Motor neuron (in vitro differentiated cells): ENCODE data around the gene SEMA3B. TPM values are rescaled to one million over a fixed set of nuclear protein-coding genes. Genes with fewer than 3 reads are reported as not detected.
A peak's percentile ranks its signal among the peaks of the same experiment; 100 is the strongest.
"Not testable (repeated sequence)": the region's sequence is repeated elsewhere in the genome, so short reads cannot be mapped to it uniquely, and the experiment has no call there.

ENCODE experiments used
- ATAC-seq, 8 experiments: fragments of 200-7000 bp; cut with Tn5 transposase; replicated peaks in 6 of 8; 2 replicates each; pipeline ENCODE4 v1.8.0; 2021; ENCODE audit warnings: mild to moderate bottlenecking in 8 of 8, moderate library complexity in 8 of 8
- H3K27ac ChIP-seq, 2 donors: fragments of 250-450 bp; sonication (Bioruptor Pico); 2 replicates each; pipeline ENCODE4 v1.9.0; 2021; ENCODE audit warnings: antibody characterized with exemption in 2 of 2, mild to moderate bottlenecking in 2 of 2, moderate library complexity in 1 of 2
- H3K4me1 ChIP-seq, 2 donors: fragments of 250-450 bp; sonication (Bioruptor Pico); replicated peaks in 1 of 2; 2 replicates each; pipeline ENCODE4 v1.6.1; 2021; ENCODE audit warnings: antibody characterized with exemption in 2 of 2, mild to moderate bottlenecking in 2 of 2, moderate library complexity in 1 of 2
- H3K4me3 ChIP-seq, 5 donors: fragments of 250-450 bp; sonication (Bioruptor Pico); 2 replicates each; pipeline ENCODE4 v1.9.0; 2021; ENCODE audit warnings: antibody characterized with exemption in 5 of 5, mild to moderate bottlenecking in 5 of 5, moderate library complexity in 4 of 5
- WGBS, 10 experiments: fragments of 450-650 bp; shearing (Covaris generic); methylation state at CpG; one replicate each; pipeline ENCODE4 v1.0.0; 2022; 5-methylcytosine and 5-hydroxymethylcytosine counted together
- in situ Hi-C, 9 experiments: fragments of 400-800 bp; cut with MboI; loops; one replicate each; pipeline ENCODE4 v1.15.0; 2021; ENCODE audit warnings: low sequenced_read_pairs in 9 of 9, low pct_unique_long_range_greater_than_20kb in 2 of 9; ENCODE audit not compliant: unreplicated experiment in 9 of 9
- total RNA-seq, 8 experiments: library from RNA; unstranded; fragments of 300-600 nt; gene quantifications; 2 replicates each; pipeline versions ENCODE4 v1.2.3 to v1.2.4, GENCODE V29; 2022

SEMA3B gene
- total RNA-seq, 8 experiments from 2014 or later: 2.0 to 20.8 (median 6.9) TPM

- Histone ChIP-seq H3K27ac (peak within 1 kb of the TSS in 1 of 2 donors; percentile 21), H3K4me3 (no peak within 1 kb of the TSS), H3K4me1 (peaks cover 12 to 18% of the 10 kb centered on the region in 2 donors)
- in situ Hi-C loops: no loop called here
- 56 to 80% (median 76%) methylated on average over 1 to 7 of the region's 14 CpGs; no CpG with 5 or more reads in 6 of the 10 experiments for WGBS, 10 experiments
- peak in 3 of 8 experiments; percentile 6 to 43 (median 13) for ATAC-seq
These were observed 34.3 kb downstream of the SEMA3B start, which contains the start of gene HYAL1 for GRCh38 chr3:50303013-50303815. TSS of gene HYAL1 (minus strand) at chr3:50303574. CDS start at chr3:50302956, 618 bp downstream.

- Histone ChIP-seq H3K4me1 (peaks cover 8 to 17% of the 10 kb centered on the region in 2 donors), H3K27ac (no peak overlapping the region), H3K4me3 (no peak overlapping the region)
- ATAC-seq: peak in 1 of 8 experiments; percentile 32
- in situ Hi-C loops: no loop called here
These were observed 35.7 kb downstream of the SEMA3B start for GRCh38 chr3:50304601-50305000.

- H3K4me3 ChIP-seq, H3K4me1 ChIP-seq, in situ Hi-C loops, H3K27ac ChIP-seq, ATAC-seq: not testable (repeated sequence)
- WGBS, 10 experiments: no CpG with 5 or more reads among the region's 32 CpGs
These were observed 43.1 kb downstream of the SEMA3B start for GRCh38 chr3:50312041-50312440.

- in situ Hi-C loops: no loop called here
- Histone ChIP-seq H3K4me3 (no peak overlapping the region), H3K4me1 (peaks cover 1 to 3% of the 10 kb centered on the region in 2 donors), H3K27ac (no peak overlapping the region)
- ATAC-seq: no peak
- WGBS, 10 experiments: 0 to 100% (median 87%) methylated on average over 1 to 2 of the region's 3 CpGs; no CpG with 5 or more reads in 4 of the 10 experiments
These were observed 45.4 kb downstream of the SEMA3B start for GRCh38 chr3:50314342-50314741.

GRCh38 chr3:50314816-50315215, 45.9 kb downstream of the SEMA3B start:
- in situ Hi-C loops: no loop called here
- no peak for ATAC-seq
- peaks cover 6 to 8% of the 10 kb centered on the region in 2 donors for H3K4me1 ChIP-seq
- H3K27ac ChIP-seq: no peak overlapping the region
- H3K4me3 ChIP-seq: no peak overlapping the region
- 92 to 100% (median 100%) methylated on average over 1 to 4 of the region's 4 CpGs; no CpG with 5 or more reads in 5 of the 10 experiments for whole genome bisulfite sequencing, 10 experiments

- ATAC-seq: peak in 6 of 8 experiments; percentile 7 to 60 (median 18)
- Histone ChIP-seq H3K4me1 (peaks cover 13 to 15% of the 10 kb centered on the region in 2 donors), H3K27ac (no peak overlapping the region), H3K4me3 (no peak overlapping the region)
- in situ Hi-C loops: no loop called here
- 13 to 100% (median 89%) methylated on average over 1 to 7 of the region's 9 CpGs; no CpG with 5 or more reads in 5 of the 10 experiments for WGBS, 10 experiments
These were observed 47.8 kb downstream of the SEMA3B start for GRCh38 chr3:50316657-50317242.

- H3K4me3 ChIP-seq: no peak overlapping the region
- no peak overlapping the region for H3K27ac ChIP-seq
- ATAC-seq: no peak
- H3K4me1 ChIP-seq: peaks cover 18 to 21% of the 10 kb centered on the region in 2 donors
- in situ Hi-C loops: no loop called here
- WGBS, 10 experiments: 40 to 100% (median 80%) methylated on average over 1 to 4 of the region's 6 CpGs; no CpG with 5 or more reads in 4 of the 10 experiments
These were observed 48.4 kb downstream of the SEMA3B start for GRCh38 chr3:50317300-50317699.

- 80 to 100% (median 95%) methylated on average over 1 to 5 of the region's 11 CpGs; no CpG with 5 or more reads in 5 of the 10 experiments for WGBS, 10 experiments
- in situ Hi-C loops: no loop called here
- no peak overlapping the region for H3K27ac ChIP-seq
- H3K4me3 ChIP-seq: no peak overlapping the region
- H3K4me1 ChIP-seq: peaks cover 22 to 26% of the 10 kb centered on the region in 2 donors
- ATAC-seq: no peak
These were observed 49.2 kb downstream of the SEMA3B start for GRCh38 chr3:50318163-50318562.

GRCh38 chr3:50318615-50319014, 49.7 kb downstream of the SEMA3B start:
- in situ Hi-C loops: no loop called here
- H3K4me1 ChIP-seq: peaks cover 22 to 26% of the 10 kb centered on the region in 2 donors
- no peak for ATAC-seq
- H3K4me3 ChIP-seq: no peak overlapping the region
- WGBS, 10 experiments: 78 to 100% (median 91%) methylated on average over 1 to 7 of the region's 10 CpGs; no CpG with 5 or more reads in 4 of the 10 experiments
- H3K27ac ChIP-seq: no peak overlapping the region

GRCh38 chr3:50319181-50319893, 50.4 kb downstream of the SEMA3B start:
- Histone ChIP-seq H3K4me1 (peaks cover 22 to 28% of the 10 kb centered on the region in 2 donors), H3K27ac (no peak overlapping the region), H3K4me3 (no peak overlapping the region)
- in situ Hi-C loops: no loop called here
- no peak for ATAC-seq
- 79 to 100% (median 90%) methylated on average over 1 to 10 of the region's 16 CpGs; no CpG with 5 or more reads in 3 of the 10 experiments for WGBS, 10 experiments

- in situ Hi-C loops: no loop called here
- ATAC-seq: no peak
- H3K27ac ChIP-seq: peak overlapping the region; percentile 100
- WGBS, 10 experiments: 76 to 83% (median 81%) methylated on average over 2 to 13 of the region's 29 CpGs; no CpG with 5 or more reads in 6 of the 10 experiments
- H3K4me3 ChIP-seq: peak overlapping the region; percentile 72 to 97 (median 90)
- peaks cover 22 to 30% of the 10 kb centered on the region in 2 donors for H3K4me1 ChIP-seq
These were observed 51.1 kb downstream of the SEMA3B start for GRCh38 chr3:50319894-50320625.

GRCh38 chr3:50320853-50321335, 51.9 kb downstream of the SEMA3B start:
- Histone ChIP-seq H3K27ac (peak overlapping the region; percentile 100), H3K4me1 (peaks cover 22 to 30% of the 10 kb centered on the region in 2 donors), H3K4me3 (peak overlapping the region; percentile 72 to 97 (median 90))
- 0 to 7% (median 0%) methylated on average over 1 to 6 of the region's 45 CpGs; no CpG with 5 or more reads in 3 of the 10 experiments for whole genome bisulfite sequencing, 10 experiments
- peak; percentile 55 to 79 (median 76) for ATAC-seq
- in situ Hi-C loops: no loop called here
